NCI-H460 (cell line): ENCODE data around the gene BCO1. TPM values are rescaled to one million over a fixed set of nuclear protein-coding genes. Genes with fewer than 3 reads are reported as not detected.

Experiments
- DNase-seq: peaks from one replicate; pipeline ENCODE4 v3.0.0-alpha.2; 2016; ENCODE audit warnings: low read depth; ENCODE audit errors: extremely low read depth
- total RNA-seq: library from RNA; depleted of rRNA; stranded (reverse); fragments of >200 nt; shearing (Covaris generic); gene quantifications from 2 replicates; pipeline ENCODE4 v1.2.3, GENCODE V29; 2014; rRNA removed

Gene BCO1
- total RNA-seq, 1 experiment from 2014 or later, result not detected

DNA sequence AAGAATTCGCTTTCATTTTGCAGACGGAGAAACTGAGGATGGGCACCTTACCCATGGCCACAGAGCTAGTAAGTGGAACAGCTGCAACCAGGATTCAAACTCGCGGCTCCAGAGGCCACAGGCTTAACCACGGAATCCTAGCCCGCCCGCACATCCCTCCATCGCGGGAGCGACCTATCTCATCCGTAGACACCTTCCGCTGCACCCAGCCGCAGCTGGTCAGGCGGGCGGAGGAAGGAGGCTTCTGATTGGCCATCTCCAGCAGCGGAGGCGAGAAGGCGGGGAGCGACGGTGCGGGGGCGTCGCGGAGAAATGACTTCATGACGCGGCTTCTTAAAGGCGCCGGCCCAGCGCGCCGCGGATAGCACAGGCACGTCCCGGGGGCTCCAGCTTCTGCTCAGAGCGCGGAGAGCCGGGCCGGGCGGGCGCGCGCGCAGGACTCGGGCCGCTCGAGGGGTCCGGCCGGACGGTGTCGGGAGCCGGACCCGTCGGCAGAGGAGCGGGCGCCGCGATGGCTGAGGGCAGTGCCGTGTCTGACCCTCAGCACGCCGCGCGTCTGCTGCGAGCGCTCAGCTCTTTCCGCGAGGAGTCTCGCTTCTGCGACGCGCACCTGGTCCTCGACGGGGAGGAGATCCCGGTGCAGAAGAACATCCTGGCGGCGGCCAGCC is 76.2 kb downstream of the BCO1 start, which contains the start of gene GAN:
Gene GAN, plus strand, starts transcription at position 360 of the 668 bp plus-strand sequence. Its CDS starts 152 bp downstream, at position 512.
- peak; percentile 87 for DNase-seq

DNA sequence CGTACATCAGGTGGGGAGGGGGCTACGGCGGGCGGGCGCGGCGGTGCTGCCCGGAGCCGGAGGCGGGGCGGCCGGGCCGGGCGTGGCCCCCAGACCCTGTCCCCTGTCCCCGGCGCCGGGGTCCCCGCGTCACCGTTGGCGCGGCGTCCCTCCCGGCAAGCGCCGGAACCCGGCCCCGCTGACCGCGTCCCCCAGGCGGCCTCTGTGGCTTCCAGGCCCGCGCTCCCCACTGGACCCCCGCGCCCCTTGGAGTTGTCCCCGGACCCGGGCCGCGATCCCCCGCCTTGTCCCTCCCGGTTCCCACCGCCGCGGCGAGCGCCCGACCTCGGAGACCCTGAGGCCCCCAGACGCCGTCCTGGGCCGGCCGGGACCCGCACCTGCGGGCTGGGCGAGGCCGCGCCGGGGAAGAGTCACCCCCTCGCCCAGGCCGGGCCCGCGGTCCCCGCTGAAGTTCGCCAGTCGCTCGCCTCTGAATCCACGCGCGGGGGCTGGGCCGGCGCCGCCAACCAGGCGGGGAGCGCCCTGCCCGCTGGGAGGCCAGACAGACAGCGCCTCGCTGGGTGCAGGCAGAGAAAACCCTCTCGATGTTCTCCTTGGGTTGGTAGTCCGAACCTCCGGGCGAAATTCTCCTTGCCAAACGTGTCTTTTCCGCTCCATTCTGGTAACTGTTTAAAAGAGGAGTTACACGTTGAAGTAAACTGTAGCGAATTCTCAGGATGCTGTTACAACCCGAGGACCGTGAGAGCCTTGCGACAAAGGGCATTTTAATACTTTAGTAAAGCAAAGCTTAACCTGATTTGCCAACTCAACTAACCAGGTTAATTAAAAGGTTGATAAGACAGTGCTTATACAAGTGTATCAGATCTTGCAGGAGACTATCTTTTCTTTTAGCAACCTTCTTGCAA is 77.0 kb downstream of the BCO1 start:
- peak; percentile 7 for DNase-seq

DNA sequence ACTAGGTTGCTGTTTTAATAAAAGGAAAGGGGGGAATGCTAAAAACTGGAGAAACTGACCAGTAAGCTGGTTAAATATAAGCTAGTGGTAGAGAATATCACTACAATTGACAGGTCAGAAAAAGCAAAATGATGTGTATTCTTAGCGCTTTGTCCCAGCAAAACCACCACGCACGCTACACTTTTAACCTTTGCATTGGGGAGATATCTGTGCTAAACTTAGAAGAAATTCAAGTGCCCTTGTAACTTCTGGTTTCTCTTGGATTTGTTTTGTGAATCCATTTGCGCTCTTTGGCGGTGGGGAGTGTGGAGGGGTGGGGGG is 77.6 kb downstream of the BCO1 start:
- DNase-seq, result no peak

DNA sequence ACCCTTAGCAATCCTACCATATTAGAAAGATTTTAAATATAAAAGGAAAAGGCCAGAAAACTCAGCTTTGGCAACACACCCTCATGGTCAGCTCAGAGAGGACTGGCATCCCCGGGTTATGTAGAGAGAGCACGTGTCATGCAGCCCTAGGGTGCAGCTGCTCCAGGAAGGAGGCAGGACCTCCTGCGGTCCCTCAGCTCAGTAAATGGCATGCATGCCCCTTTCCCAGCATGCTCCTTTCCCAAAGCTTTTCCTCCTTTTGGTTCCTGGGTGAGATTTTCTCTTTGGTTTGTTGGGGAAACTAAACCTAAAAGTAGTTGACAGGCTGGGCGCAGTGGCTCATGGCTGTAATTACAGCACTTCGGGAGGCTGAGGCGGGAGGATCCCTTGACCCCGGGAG is 80.2 kb downstream of the BCO1 start:
- DNase-seq, result no peak

DNA sequence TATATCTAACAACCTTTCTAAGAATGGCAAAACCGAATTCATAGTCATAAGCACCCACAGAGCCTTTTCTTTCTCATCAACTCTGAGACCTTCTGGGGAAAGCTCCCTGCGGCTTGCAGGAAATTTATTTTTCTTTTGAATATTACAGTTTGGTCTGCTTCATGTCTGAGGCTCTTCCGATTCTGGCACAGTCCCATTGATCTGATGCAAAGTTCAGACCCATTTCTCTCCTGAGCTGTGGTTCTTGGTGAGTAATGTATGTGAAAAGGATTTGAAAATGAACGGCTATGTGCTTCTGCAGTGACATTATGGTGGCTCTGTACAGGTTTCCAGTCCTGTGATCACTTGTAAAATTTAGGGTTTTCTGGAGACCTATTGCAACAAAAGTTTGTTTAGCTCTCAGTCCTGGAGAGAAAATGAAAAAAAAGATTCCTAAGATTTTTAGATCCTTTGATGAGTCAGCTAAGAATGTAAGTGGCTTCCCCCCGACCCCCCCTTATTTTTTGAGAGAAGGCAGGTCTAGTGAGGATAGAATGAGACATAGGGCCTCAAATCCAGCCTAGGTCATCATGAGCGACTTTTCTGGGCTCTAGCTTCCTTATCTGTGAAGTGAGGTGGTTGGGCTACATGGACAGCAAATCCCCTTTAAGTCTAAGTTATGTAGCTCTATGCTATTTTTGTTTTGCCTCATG is 80.9 kb downstream of the BCO1 start:
- DNase-seq, result no peak

DNA sequence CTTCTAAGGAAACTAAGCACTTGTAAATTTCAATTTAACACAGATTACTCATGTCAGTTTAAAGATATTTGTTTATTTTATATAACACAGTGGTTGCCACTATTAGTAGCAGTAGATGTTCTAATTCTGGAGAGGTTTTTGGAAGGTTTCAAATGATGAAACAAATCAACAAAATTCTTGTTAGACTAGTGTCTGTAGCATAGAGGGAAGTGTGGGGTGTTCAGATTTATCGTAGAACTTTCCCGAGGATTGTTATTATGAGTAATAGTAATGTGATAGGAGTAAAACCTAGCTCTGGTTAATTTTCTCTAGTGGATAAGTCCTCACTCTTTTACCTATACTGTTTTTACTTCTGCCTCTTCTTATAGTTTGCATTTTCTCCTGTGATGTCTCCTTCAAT is 82.5 kb downstream of the BCO1 start:
- no peak for DNase-seq

DNA sequence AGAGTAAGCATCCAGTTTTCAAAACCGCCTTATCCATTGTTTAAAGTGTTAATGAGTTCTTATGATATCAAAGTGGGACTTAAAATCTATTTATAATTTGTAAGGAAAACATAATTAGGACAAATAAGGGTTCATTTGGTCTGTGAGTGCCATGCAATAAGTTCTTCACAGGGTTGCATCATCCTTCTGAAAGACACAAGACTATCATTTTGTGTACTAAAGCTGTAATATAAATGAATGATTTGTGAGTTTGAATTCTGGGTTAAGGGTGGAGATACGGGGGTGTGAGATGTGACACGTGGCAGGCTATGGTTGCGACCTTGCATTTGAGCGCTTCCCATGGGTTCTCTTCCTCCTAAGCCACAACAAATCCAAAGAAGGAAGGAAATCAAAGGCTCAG is 83.0 kb downstream of the BCO1 start:
- DNase-seq, result no peak

DNA sequence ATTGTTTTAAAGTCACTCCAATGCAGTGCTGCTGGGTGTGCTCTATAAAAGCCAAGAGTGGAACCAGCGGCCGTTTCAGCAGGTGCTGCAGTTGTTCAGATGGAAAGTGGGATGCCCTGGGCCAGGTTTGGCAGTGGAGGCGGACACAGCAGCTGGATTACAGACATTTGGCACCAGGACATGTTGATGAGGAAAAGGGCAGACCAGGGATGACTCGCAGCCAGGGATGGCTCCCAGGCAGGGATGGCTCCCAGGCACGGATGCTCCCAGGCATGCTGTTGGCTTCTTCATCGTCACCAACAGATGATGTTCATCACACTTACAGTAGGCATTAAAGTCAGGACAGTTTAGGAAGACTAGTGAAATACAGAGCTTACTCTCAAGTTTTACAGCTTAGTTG is 86.3 kb downstream of the BCO1 start:
- no peak for DNase-seq

DNA sequence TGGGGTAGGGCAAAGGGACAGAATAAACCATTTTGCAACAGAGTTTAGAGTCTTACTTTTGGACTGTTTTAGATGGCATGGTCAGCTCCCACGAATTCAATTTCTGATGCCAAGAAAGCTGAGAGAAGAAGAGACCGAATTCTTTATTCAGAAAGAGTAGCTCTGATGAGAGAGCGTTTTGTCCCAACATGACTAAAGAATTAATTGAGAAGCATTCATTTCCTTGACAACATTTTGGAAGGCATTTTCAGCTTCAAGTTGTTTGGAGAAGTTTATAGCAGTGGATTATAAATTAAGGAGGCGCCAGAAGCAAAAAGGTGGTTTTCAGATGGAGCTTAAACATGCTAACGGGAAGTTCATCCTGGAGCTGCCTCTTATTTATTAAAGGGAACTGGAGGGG is 88.5 kb downstream of the BCO1 start:
- DNase-seq, result no peak

DNA sequence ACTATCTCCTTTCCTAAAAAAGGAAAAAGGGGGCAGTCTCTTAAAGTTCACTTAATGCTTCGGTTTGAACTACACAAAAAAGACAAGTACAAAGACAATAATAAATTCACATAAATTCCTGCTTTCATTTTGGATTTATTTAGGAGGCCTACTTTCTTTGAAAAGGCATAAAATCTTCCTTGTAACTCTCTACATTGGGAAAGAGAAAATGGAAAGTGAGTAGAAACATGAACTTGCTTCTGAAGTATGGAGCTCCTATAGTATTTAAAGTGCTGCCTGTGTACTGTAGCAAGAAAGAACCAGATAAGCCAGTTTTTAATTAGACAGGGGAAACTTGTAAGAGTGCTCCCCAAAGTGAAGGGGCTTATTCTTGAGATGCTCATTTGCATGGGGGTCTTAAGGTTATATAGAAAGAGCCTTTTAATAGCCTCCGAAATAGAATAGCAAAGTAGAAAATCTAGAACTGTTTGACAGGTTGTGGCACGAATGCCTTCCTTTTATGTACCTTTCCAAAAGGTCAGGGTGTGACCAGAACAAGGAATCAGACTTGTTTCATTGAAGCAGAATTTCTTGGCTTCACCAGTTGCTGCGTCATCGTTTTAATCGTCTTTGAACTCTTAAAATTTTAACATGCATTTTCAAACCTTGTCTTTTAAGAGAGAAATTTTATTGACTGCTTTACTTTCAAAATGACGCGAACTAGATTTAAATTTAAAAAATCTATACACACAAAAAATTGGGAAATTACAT is 89.1 kb downstream of the BCO1 start:
- DNase-seq, result no peak

DNA sequence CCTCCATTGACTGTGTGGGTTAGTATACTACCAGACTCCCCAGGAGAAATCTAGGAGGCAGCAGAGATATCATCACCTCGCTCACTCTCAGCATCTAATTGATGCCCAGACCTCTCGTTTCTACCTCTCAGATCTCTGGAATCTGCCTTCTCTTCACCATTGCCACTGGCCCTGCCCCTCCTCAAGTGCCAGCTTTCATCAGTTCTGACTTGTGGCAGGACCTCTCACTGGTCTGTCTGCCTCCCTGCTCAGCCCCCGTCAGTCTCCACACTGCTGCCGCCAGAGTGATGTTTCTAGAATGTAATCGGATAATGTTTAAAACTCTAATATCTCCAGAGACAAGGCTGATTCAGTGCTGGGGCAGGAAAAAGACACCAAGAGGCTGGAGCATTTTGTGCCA is 91.5 kb downstream of the BCO1 start:
- DNase-seq, result no peak

DNA sequence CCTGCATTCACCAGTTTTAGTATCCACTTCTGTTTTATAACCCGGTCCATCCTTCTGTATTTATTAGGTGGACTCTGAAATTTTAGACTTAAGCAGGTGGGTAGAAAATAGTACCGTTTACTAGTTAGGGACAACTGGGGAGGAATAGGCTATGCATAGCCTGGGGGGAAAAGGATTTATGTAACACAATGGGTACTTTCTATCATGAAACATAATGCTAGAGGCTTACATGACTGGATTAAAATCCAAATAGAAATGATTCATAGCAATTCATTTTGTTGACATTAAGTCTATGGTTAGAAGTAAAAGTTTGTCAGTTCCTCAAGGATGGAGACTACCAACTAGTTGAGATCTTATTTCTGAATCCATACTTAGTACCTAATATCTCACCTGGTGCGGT is 94.9 kb downstream of the BCO1 start:
- DNase-seq, result no peak

DNA sequence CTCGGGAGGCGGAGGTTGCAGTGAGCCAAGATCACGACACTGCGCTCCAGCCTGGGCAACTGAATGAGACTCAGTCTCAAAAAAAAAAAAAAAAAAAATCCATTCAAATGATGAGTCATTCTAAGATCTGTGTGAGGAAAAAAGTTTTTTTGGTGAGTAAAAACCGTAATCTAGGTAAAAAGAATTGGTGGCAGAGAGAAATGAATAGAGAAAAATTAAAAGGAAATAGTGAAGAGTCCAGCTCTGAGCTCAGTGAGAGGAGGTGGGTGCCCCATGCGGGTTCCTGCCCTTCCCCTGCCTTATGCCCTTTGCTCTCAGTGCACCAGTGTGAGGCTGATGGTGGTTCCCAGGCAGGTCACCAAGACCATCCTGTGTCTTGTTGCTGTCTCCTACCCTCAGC is 97.2 kb downstream of the BCO1 start:
- no peak for DNase-seq

DNA sequence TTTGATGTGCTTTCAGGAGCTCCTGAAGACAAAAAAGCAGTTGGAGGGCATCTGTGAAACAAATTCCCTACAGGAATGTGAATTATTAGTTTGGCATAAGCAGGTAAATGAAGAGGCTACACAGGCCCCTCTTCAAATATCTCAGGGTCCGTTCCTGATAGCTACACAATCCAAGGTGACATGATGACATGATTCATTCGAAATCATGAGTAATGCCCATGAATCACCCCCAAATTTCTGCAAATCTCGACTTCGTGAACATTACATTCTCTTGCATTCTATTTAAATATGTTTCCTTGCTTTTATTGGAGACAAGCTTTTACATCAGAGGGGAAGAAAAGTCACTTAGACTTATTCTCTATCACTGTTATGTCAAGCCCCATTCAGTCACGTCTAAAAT is 98.6 kb downstream of the BCO1 start:
- DNase-seq, result no peak

Other genes with a start within 250 kb of the BCO1 start
- gene CMC2, start 231.8 kb upstream of the BCO1 start, total RNA-seq, result 106 and 119 TPM in 2 replicates
- gene CENPN, start 231.5 kb upstream of the BCO1 start, total RNA-seq, result 73.3 and 92.6 TPM in 2 replicates
- 26.2 and 33.4 TPM in 2 replicates for gene ATMIN, start 202.8 kb upstream of the BCO1 start, total RNA-seq
- 0.27 and 0.72 TPM in 2 replicates for gene C16orf46, start 161.5 kb upstream of the BCO1 start, total RNA-seq
- gene GCSH, start 142.3 kb upstream of the BCO1 start, total RNA-seq, result 29.5 and 31.3 TPM in 2 replicates
- gene GAN, start 76.3 kb downstream of the BCO1 start, total RNA-seq, result 7.0 and 7.5 TPM in 2 replicates
- 4.9 and 6.3 TPM in 2 replicates for gene CMIP, start 206.1 kb downstream of the BCO1 start, total RNA-seq